Suprapubic skin (tissue), 3 donors: ENCODE results near the gene HDLBP.

ENCODE experiments used
- CTCF ChIP-seq, 2 donors: fragments of 200-600 bp in 1 of 2; fragments of 450-650 bp in 1 of 2; sonication (generic) in 1 of 2; IDR thresholded peaks; one replicate each; pipeline ENCODE4 v1.5.1; 2016 to 2019; ENCODE audit warnings: antibody characterized with exemption in 2 of 2, mild to moderate bottlenecking in 1 of 2, moderate library complexity in 1 of 2
- EP300 ChIP-seq: sonication (generic); formaldehyde crosslinking; IDR thresholded peaks from one replicate; pipeline ENCODE4 v1.6.1; 2017; ENCODE audit warnings: antibody characterized with exemption

GRCh38 chr2:241321033-241321432, 5.6 kb upstream of the HDLBP start:
- TF ChIP-seq EP300 (no peak), CTCF (IDR thresholded peaks at IDR 0.05) (no peak)
